CD4-positive, alpha-beta T cell treated with Interleukin-1 beta for 1 hour (primary cell): ENCODE results near the gene CHRNA7.
A peak's percentile ranks its signal among the peaks of the same experiment; 100 is the strongest.

Experiments used
- DNase-seq, 2 donors: peaks; one replicate each; pipeline ENCODE4 v3.0.0-alpha.2; 2020 to 2022

The CHRNA7 gene

DNA sequence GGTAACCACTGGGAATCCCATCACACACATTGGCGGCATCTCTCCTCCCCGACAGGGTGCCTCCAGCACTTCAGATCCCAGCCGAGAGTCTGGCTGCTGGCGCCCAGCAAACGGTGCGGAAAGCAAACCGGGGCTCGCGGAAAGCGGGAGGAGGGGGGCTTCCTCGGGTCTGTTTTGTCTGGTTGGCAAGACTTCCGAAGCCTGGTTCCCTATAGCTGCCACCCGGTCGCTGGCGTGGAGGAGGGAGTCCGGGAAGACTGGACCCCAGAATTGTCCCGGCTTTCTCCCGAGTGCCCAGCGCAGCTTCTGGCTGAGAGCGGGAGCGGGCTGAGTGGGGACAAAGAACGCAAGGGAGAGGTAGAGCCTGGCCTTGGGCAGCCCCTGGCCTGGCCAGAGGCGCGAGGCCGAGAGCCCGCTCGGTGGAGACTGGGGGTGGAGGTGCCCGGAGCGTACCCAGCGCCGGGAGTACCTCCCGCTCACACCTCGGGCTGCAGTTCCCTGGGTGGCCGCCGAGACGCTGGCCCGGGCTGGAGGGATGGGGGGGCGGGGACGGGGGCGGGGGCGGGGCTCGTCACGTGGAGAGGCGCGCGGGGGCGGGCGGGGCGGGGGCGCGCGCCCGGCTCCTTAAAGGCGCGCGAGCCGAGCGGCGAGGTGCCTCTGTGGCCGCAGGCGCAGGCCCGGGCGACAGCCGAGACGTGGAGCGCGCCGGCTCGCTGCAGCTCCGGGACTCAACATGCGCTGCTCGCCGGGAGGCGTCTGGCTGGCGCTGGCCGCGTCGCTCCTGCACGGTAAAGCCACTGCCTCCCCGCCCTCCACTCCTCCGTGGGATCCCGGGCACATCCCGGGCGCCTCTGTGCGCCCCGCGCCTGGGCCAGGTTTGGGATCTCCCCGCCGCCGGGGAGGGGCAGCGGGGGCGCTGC is at the start of gene CHRNA7:
TSS of gene CHRNA7 (plus strand) at position 654 of the 920 bp plus-strand sequence. CDS start at position 734, 80 bp downstream.
- peak in 1 of 2 donors; percentile 2 for DNase-seq

- no peak for DNase-seq
These were observed 44.7 kb upstream of the CHRNA7 start for GRCh38 chr15:31985607-31986006.

DNA sequence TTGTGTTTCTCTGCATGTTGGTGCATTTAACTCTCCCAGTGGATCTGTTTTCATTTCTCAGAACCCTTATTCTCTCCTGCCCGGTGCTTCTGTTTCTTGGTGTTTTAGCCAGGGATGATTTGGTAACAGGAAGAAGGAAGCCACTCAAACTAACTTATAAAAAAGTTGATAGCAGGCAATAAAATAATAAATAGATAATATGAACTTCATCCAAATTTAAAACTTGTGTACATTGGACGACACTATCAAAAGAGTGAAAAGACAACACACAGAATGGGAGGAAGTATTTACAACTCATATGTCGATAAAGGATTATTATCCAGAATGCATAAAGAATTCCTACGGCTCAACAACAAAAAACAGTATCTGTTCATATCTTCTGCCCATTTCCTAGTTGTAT is 37.3 kb upstream of the CHRNA7 start:
- no peak for DNase-seq

DNA sequence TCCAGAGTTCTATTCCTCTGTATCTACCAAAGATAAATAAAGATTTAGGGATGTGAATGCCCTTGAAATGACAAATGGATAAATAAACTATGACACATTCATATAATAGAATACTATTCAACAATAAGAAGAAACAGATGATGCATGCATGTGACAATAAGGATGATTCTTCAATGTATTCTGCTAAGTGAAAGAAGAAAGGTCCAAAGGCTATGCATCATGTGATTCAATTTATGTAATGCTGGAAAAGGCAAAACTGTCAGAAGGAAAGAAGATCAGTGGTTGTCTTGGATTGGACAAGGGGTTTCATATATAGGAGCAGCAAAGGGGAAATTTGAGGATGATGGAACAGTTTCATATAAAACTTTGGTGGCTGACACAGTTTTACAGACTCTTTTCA is 32.6 kb upstream of the CHRNA7 start:
- no peak for DNase-seq

- DNase-seq = no peak
These were observed 26.8 kb upstream of the CHRNA7 start for GRCh38 chr15:32003558-32003957.

DNA sequence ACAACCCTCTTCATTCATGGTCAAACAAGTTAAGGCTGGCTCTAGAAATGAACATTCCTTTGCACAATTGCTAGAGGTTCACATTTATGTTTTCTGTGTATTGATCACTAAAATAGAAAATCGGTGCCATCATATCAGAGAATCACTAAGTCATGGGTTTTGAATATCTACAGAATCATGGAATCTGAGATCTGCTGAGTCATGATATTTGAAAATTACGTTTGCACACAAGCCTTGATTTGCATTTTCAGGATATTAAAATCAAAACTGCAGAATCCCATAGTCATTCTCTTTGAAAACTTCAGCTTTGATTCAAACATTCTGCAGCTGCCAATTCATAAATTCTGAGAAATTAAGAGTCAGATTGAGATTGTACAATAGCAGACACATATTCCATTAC is 26.1 kb upstream of the CHRNA7 start:
- no peak for DNase-seq

- no peak for DNase-seq
These were observed 22.9 kb upstream of the CHRNA7 start for GRCh38 chr15:32007355-32007960.

DNA sequence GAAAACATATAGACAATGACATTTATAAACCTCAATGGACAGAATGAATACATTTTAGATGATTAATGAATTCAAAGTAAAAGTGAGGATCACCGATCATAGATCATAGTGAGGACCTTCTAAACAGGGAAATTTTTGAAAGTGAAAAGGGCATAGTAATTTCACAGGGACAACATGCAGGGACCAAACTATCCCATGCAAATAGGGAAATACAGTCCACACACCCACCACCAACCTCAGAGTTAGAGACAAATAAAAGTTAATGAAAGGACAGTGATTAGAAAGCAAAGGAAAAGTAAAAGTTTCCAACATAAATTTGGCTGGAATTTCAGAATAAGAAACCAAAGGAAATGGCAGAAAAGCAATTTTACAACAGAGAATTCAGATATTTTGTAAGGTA is 15.4 kb upstream of the CHRNA7 start:
- DNase-seq = no peak

DNA sequence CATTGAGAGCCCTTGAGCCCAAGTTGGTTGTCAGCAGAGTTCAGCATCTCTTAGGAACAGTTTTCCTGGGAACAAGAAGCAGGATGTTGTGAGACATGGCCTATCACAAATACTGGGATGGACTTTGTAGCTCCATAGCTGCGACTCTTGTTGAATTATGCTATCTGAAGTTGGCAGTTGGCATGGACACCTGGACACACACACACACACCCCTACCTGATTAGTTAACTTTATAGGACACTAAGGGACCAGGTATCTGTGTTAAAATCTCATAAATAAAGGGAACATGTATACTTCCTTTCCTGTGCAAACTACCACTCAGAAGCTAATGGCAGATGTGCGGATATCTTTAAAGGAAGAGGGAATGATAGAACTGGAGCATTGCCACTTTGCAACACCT is 10.2 kb upstream of the CHRNA7 start:
- no peak for DNase-seq

DNA sequence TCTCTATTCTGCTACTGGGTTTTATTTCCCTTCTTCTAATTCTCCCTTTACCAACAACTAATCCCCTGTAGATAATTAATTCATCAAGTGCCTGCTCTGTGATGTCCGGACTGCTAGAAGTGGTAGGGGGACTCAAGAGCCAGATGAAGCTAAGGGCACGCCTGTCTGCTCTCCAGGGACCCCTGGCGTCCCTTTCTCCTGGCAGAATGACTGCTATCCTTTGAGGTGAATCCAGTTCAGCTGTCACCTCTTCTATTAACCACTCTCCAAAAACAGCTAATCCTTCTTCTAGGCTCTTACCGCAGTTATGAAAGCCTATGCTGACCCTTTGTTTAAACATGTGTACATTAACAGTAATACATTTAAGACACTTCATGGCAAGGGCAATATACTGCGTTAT is 1.4 kb upstream of the CHRNA7 start:
- DNase-seq = no peak

- DNase-seq = no peak
These were observed 880 bp upstream of the CHRNA7 start for GRCh38 chr15:32029409-32029861.

GRCh38 chr15:32030795-32031194 is 480 bp downstream of the CHRNA7 start:
- no peak for DNase-seq

DNA sequence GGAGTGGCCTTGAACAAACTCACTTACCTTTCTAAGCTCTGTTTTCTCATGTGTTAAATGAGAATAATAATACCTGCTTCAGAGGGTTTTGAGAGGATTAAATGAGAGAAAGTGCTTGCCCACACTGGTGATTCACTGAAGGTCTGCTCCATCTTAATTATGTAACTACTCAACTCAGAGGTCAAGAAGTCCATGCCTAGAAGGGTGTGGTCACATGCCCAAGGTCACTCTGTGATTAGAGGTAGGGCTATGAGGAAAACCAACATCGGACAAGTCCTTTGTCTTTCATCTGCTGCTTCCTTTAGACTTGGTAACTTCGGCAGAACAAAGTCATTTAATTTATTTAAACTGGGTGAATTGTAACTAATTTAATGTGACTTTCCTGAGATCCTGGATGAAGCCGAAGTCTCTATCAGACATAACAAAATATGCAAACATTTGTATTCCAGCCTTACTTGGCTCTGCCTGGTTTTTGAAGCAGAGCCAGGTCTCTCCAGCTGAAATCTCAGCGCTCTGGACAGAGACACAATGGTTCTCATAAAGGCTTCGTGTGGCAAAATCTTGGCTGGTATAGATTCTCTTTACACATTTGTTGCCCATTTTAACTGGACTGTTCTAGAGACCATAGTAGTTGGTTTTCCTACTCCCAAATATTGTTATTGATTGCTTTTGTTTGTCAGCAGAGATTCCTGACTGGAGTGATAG is 3.0 kb downstream of the CHRNA7 start:
- no peak for DNase-seq

- DNase-seq = no peak
These were observed 3.8 kb downstream of the CHRNA7 start for GRCh38 chr15:32034106-32034505.

- no peak for DNase-seq
These were observed 5.0 kb downstream of the CHRNA7 start for GRCh38 chr15:32035285-32035684.

- no peak for DNase-seq
These were observed 6.7 kb downstream of the CHRNA7 start for GRCh38 chr15:32036971-32037370.

DNA sequence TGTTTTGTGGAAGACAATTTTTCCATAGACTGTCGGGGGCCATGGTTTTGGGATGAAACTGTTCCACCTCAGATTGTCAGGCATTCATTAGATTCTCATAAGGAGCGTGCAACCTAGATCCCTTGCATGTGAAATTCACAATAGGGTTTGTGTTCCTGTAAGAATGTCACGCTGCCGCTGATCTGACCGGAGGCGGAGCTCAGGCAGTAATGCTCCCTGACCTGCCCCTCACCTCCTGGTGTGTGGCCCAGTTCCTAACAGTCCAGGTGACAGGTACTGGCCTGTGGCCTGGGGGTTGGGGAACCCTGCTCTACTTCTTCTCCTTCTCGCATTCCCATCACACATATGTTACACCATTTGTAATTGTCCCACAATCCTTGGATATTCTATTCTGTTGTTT is 11.0 kb downstream of the CHRNA7 start:
- no peak for DNase-seq

- no peak for DNase-seq
These were observed 12.1 kb downstream of the CHRNA7 start for GRCh38 chr15:32042269-32042972.

DNA sequence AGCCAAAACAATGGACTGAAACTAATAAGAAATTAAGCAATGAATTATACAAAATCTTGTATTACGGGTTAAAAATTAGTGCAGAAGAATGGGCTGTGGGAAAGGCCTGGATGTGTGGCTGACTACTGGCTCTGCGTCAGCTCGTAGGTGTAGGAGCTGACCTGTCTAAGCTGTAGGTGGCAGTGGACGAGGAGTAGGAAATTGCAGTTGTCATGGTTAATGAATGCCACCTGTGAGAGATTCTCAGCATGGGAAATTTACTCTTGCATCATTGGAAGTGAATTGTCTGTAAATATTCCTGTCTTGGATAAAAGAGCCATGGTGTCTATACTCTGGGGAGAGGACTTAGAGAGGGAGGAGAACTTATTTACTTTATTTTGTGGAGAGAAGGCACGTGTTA is 23.4 kb downstream of the CHRNA7 start:
- no peak for DNase-seq

DNA sequence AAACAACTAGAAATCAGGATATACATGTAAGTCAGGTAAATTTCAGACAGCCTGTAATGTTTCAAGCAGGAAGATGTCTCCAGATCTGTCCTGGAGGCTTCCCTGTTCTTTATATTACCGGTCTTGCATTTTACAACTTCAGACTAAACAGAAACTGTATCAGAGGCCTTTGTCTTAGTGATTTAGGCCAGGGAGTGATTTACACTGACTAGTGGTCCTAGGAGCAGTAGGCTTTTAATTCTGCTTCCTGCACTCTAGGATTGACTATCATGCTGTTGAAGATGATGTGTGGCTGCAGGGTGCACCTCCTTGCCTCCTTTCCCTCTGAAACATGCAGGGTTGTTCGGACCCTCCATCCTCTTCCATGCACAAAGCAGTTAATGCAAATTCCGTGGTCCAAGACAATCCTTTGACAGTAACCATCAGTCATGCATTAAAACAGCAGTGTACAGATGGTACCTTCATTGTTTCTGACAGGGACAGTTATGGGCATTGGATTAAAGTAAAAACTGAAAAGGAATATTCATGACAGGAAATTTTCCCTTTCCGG is 27.6 kb downstream of the CHRNA7 start:
- no peak for DNase-seq

- DNase-seq = no peak
These were observed 30.4 kb downstream of the CHRNA7 start for GRCh38 chr15:32060706-32061105.

- no peak for DNase-seq
These were observed 36.8 kb downstream of the CHRNA7 start for GRCh38 chr15:32067115-32067514.
